Tibial artery (tissue), 4 donors: Measurements from ENCODE around the gene FAM53B.
A peak's percentile ranks its signal among the peaks of the same experiment; 100 is the strongest.
"Not testable (repeated sequence)": the region's sequence is repeated elsewhere in the genome, so short reads cannot be mapped to it uniquely, and the experiment has no call there.

Experiments used
- DNase-seq, 2 donors: peaks; one replicate each; pipeline ENCODE4 v3.0.0-alpha.2; 2019
- H3K27ac ChIP-seq, 2 donors: fragments of 200-600 bp; sonication (generic) in 1 of 2; 1 replicate in 1 of 2; 2 replicates in 1 of 2; pipeline ENCODE4 v1.5.1; 2018 to 2019; ENCODE audit warnings: mild to moderate bottlenecking in 1 of 2
- H3K27me3 ChIP-seq, 2 donors: fragments of 200-600 bp; sonication (generic) in 1 of 2; one replicate each; pipeline versions ENCODE4 v1.5.1 to v1.6.0; 2016 to 2019
- H3K36me3 ChIP-seq, 3 donors: fragments of 200-600 bp; sonication (generic) in 2 of 3; one replicate each; pipeline ENCODE4 v1.5.1; 2016 to 2019; ENCODE audit warnings: mild to moderate bottlenecking in 2 of 3
- H3K4me1 ChIP-seq, 4 donors: fragments of 200-600 bp; sonication (generic) in 2 of 4; 1 replicate in 3 of 4; 2 replicates in 1 of 4; pipeline ENCODE4 v1.5.1; 2016 to 2019
- H3K4me3 ChIP-seq, 2 donors: fragments of 200-600 bp; sonication (generic) in 1 of 2; 1 replicate in 1 of 2; 2 replicates in 1 of 2; pipeline ENCODE4 v1.5.1; 2018 to 2019; ENCODE audit warnings: mild to moderate bottlenecking in 2 of 2
- H3K9me3 ChIP-seq, 3 donors: fragments of 200-600 bp; sonication (generic) in 1 of 3; one replicate each; pipeline ENCODE4 v1.5.1; 2016 to 2019
- intact Hi-C: fragments of 100-400 bp; cut with DNase I; formaldehyde crosslinking; loops from one replicate; pipeline ENCODE4 v1.15.0; 2023; ENCODE audit warnings: low total_unique reads
- TF ChIP-seq, protein P1 (sequence below), 2 experiments: fragments of 200-600 bp in 1 of 2; fragments of 450-650 bp in 1 of 2; IDR thresholded peaks; one replicate each; pipeline ENCODE4 v1.5.1; 2017 to 2019; ENCODE audit warnings: antibody characterized with exemption in 2 of 2, mild to moderate bottlenecking in 1 of 2, moderate library complexity in 1 of 2

The FAM53B gene, protein sequence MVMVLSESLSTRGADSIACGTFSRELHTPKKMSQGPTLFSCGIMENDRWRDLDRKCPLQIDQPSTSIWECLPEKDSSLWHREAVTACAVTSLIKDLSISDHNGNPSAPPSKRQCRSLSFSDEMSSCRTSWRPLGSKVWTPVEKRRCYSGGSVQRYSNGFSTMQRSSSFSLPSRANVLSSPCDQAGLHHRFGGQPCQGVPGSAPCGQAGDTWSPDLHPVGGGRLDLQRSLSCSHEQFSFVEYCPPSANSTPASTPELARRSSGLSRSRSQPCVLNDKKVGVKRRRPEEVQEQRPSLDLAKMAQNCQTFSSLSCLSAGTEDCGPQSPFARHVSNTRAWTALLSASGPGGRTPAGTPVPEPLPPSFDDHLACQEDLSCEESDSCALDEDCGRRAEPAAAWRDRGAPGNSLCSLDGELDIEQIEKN

DNA sequence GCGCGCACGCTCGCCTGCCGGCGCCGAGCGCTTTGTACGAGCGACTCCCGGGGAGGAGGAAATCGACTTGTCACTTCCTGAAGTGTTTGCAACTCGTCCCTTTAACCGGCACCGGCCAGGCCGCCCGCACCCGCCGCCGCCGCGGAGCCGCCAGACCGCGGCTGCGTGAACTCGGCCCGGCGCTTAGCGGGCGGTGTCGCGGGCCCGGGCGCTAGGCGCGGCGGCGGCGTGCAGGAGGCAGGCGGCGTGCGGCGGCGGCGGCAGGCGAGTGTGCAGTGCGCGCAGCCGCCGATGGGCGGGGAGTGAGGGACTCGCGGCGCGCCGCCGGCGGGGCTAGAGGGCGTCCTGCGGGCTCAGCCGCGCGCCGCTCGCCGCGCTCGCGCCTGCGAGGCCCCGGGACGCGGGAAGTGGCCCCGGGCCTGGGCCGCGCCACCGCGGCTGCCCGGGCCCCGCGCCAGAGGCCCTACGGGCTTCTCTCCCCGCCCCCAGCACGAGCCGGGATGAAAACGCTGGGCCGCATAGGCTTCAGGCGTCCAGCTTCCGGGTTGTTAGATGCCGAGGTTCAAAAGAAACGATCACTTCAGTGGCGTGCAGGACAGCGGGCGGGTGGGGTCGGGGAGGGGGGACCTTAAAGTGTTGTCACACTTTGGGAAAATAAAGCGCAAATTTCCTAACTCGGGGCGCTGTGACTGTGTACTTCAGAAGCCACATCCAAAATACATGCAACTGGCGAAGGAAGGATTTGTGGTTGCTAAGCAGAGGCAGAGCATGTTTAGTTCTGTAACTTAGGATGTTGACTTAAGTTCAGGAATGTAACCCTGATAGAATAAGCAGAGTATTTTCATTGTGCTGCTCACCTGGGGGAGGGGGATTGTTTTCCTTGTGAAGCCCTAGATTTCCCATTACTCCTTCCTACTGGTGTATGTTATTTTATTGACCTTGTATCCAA, at the start of gene FAM53B:
Gene FAM53B (minus strand): TSS at position 277 of the 949 bp plus-strand sequence. CDS start 37,665 bp downstream, outside the sequence.
- intact Hi-C loops, result loop anchor here (10.0 kb wide), 1 partner anchor 90 kb away; no protein-coding TSS in a partner anchor
- Histone ChIP-seq H3K9me3 (no peaks in the 10 kb centered on the region), H3K36me3 (peaks cover 3 to 6% (median 3%) of the 10 kb centered on the region in 3 donors), H3K4me3 (peak within 1 kb of the TSS; percentile 61 to 65), H3K27me3 (no peaks in the 10 kb centered on the region), H3K4me1 (peaks cover 0 to 46% (median 32%) of the 10 kb centered on the region in 4 donors), H3K27ac (peak within 1 kb of the TSS; percentile 80 to 84)
- peak; percentile 79 to 88 for DNase-seq
- TF ChIP-seq, protein P1, sequence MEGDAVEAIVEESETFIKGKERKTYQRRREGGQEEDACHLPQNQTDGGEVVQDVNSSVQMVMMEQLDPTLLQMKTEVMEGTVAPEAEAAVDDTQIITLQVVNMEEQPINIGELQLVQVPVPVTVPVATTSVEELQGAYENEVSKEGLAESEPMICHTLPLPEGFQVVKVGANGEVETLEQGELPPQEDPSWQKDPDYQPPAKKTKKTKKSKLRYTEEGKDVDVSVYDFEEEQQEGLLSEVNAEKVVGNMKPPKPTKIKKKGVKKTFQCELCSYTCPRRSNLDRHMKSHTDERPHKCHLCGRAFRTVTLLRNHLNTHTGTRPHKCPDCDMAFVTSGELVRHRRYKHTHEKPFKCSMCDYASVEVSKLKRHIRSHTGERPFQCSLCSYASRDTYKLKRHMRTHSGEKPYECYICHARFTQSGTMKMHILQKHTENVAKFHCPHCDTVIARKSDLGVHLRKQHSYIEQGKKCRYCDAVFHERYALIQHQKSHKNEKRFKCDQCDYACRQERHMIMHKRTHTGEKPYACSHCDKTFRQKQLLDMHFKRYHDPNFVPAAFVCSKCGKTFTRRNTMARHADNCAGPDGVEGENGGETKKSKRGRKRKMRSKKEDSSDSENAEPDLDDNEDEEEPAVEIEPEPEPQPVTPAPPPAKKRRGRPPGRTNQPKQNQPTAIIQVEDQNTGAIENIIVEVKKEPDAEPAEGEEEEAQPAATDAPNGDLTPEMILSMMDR (IDR thresholded peaks at IDR 0.05), result peak in 1 of 2 experiments; percentile 78

DNA sequence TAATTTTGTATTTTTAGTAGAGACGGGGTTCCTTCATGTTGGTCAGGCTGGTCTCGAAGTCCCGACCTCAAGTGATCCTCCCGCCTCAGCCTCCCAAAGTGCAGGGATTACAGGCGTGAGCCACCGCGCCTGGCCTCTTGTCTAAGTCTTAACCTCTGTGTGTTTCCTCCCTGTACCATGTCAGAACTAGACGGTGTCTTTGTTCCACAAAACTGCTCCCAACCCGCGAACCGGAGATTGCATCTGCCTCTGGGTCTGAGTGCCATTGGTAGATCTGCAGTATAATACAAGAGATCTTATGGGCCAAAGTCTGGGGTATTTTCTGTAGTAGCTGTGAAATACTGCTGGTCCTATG, 48.8 kb upstream of the FAM53B start:
- H3K27me3 ChIP-seq, result no peaks in the 10 kb centered on the region
- peak overlapping the region in 1 of 2 donors; percentile 94 for H3K27ac ChIP-seq
- no peaks in the 10 kb centered on the region for H3K9me3 ChIP-seq
- intact Hi-C loops, result no loop called here
- H3K4me1 ChIP-seq, result peaks cover 0 to 10% (median 8%) of the 10 kb centered on the region in 4 donors
- TF ChIP-seq, protein P1 (IDR thresholded peaks at IDR 0.05), result no peak
- peak overlapping the region; percentile 71 to 90 for H3K4me3 ChIP-seq
- DNase-seq, result no peak
- H3K36me3 ChIP-seq, result peaks cover 0 to 5% (median 0%) of the 10 kb centered on the region in 3 donors

DNA sequence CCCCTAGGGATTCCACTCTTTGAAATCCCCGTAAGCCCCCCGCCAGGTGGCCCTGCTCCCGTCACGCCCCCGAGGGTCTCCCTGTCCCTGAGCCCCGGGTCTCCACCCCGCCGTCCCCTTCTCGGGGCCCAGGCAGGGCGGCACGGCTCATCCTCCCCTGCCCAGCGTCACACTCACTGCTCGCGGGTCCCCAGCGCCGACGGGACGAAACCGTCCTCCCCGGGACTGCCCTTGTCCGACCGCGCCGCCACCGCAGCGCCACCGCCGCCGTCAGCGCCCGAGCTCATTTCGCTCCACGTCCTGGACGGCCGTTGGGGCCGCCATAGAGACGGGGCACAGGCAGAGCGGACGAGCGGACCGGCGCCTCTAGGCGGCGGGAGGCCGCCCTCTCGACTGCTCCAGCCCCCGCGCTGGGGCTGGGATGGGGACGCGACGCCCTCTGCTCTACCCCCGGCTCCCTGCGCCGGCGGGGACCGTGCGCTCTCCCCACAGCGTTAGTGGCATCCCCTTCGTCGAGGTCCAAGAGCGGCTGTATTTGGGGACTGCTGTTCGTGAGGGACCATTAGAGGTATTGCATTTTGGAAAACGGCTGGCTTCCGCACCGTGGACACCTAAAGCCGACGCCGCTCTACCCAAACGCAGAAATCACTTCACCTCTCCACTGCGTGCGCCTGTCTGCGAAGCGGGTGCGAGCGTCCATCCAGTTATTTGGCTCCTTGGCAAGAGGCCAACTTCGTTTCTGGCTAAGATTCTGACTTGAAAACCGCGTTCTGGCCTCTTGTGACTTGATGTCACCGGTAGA, 47.6 kb upstream of the FAM53B start, which contains the start of gene EEF1AKMT2:
Gene EEF1AKMT2 (minus strand): TSS at position 341 of the 802 bp plus-strand sequence. CDS start 54 bp downstream, at position 287.
- intact Hi-C loops, result no loop called here
- Histone ChIP-seq H3K4me1 (peaks cover 0 to 10% (median 8%) of the 10 kb centered on the region in 4 donors), H3K36me3 (peaks cover 0 to 14% (median 0%) of the 10 kb centered on the region in 3 donors), H3K27ac (peak within 1 kb of the TSS; percentile 89 to 94), H3K27me3 (no peaks in the 10 kb centered on the region), H3K9me3 (no peaks in the 10 kb centered on the region), H3K4me3 (peak within 1 kb of the TSS; percentile 71 to 90)
- TF ChIP-seq, protein P1 (IDR thresholded peaks at IDR 0.05), result peak; percentile 54 to 66
- DNase-seq, result peak; percentile 78 to 88

DNA sequence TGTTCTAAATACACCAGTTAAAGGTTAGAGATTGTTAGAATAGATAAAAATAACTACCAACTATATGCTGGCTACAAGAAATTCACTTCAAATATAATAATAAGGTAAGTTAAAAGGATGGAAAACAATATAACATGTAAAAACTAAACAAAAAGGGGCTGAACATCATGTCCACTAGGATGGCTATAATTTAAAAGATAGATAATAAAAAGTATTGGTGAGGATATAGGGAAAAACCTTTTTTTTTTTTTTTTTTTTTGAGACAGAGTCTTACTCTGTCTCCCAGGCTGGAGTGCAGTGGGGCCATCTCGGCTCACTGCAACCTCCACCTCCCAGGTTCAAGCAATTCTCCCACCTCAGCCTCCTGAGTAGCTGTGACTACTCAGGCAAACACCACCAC, 38.7 kb upstream of the FAM53B start:
- DNase-seq, H3K9me3 ChIP-seq, H3K4me1 ChIP-seq, intact Hi-C loops, H3K27ac ChIP-seq, H3K27me3 ChIP-seq, H3K4me3 ChIP-seq: not testable (repeated sequence)
- H3K36me3 ChIP-seq, result peaks cover 0 to 39% (median 13%) of the 10 kb centered on the region in 3 donors

DNA sequence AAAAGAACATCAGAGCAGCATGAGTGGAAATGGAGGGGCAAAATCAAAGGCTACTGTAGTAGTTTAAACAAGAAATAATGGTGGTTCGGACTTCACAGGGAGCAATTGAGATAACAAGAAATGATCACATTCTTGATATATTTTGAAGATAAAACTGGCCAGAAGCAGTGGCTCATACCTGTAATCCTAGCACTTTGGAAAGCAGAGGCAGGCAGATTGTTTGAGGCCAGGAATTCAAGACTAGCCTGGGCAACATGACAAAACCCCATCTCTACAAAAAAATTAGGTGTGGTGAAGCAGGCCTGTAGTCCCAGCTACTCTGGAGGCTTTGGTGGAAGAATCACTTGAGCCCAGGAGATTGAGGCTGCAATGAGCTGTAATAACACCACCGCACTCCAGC, 24.6 kb upstream of the FAM53B start:
- TF ChIP-seq, protein P1 (IDR thresholded peaks at IDR 0.05), result no peak
- DNase-seq, result no peak
- Histone ChIP-seq H3K4me3 (no peak overlapping the region), H3K36me3 (peaks cover 0 to 47% (median 27%) of the 10 kb centered on the region in 3 donors), H3K27ac (no peak overlapping the region), H3K27me3 (no peaks in the 10 kb centered on the region), H3K9me3 (no peaks in the 10 kb centered on the region), H3K4me1 (no peaks in the 10 kb centered on the region)
- intact Hi-C loops, result no loop called here
